ENCODE measurements around the gene HOXC5. TPM values are rescaled to one million over a fixed set of nuclear protein-coding genes. Genes with fewer than 3 reads are reported as not detected.

HOXC5 gene
- total RNA-seq, 1 experiment from 2014 or later = not detected

DNA sequence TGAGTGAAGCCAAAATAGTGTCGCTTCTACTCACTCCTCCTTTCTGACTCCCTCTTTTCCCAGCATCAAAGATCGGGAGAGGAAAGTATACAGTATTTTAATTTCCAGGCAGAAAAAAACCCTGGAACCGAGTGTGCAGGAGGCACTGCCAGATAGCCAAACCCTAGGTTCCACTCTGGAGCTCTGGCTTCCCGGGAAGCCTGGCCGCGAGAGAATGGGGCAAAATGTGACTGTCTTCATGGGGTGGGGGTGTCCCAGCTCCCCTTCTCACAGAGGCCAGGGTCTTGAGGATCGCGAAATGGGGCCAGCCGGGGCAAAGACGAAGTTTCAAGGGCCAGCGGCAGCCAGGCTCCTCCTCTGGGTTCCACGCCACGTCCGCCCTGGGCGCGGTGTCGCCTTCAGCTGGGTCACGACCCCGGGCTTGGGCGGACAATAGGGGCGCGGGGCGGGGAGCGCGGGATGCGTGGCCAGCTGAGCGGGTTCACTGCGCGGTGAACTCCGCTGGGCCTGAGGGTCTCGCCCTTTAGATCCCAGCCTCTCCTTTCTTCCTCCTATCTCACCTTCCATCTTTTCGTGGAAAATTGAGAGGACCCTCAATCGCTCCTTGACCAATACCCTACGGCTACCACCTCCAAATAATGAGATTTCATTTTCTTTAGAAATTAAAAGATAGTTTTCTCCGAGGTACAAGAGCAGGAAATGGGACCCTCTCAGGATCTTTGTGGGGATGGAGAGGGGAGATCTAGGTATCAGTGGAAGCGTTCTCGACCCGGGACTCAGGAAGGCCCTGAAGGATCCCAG, 27.5 kb downstream of the HOXC5 start:
- no peaks in the 10 kb centered on the region for H3K36me3 Mint-ChIP-seq (ENCODE audit: insufficient read depth, unreplicated experiment)
- no TSS peak for BruUV-seq (replicated peaks)
- peaks cover 90% of the 10 kb centered on the region for H3K27me3 Mint-ChIP-seq (ENCODE audit: unreplicated experiment)
- CTCF ChIA-PET = interaction anchor here (0.5 kb wide), 1 partner anchor 51 kb away, joined by 8 read pairs; the partner anchor contains the start of gene HOXC8
- intact Hi-C loops (cut with micrococcal nuclease; ENCODE audit: unreplicated experiment) = no loop called here
- no peak overlapping the region for H3K27ac Mint-ChIP-seq (ENCODE audit: unreplicated experiment)
- H3K4me1 Mint-ChIP-seq (ENCODE audit: low read depth, unreplicated experiment) = no peaks in the 10 kb centered on the region
- no peaks in the 10 kb centered on the region for H3K9me3 Mint-ChIP-seq (ENCODE audit: low read depth, unreplicated experiment)
- no peak for DNase-seq
- no peak overlapping the region for H3K4me3 Mint-ChIP-seq (ENCODE audit: low read depth, unreplicated experiment)
- no peak for TF ChIP-seq CTCF (IDR thresholded peaks at IDR 0.05; ENCODE audit: unreplicated experiment)

GRCh38 chr12:54060975-54061778, 28.3 kb downstream of the HOXC5 start:
- no peak for DNase-seq
- intact Hi-C loops (cut with micrococcal nuclease; ENCODE audit: unreplicated experiment) = no loop called here
- CTCF ChIA-PET = no interaction called here
- no peak for TF ChIP-seq CTCF (IDR thresholded peaks at IDR 0.05; ENCODE audit: unreplicated experiment)
- H3K4me1 Mint-ChIP-seq (ENCODE audit: low read depth, unreplicated experiment) = no peaks in the 10 kb centered on the region
- H3K4me3 Mint-ChIP-seq (ENCODE audit: low read depth, unreplicated experiment) = no peak overlapping the region
- no TSS peak for BruUV-seq (replicated peaks)
- H3K36me3 Mint-ChIP-seq (ENCODE audit: insufficient read depth, unreplicated experiment) = no peaks in the 10 kb centered on the region
- H3K9me3 Mint-ChIP-seq (ENCODE audit: low read depth, unreplicated experiment) = no peaks in the 10 kb centered on the region
- H3K27ac Mint-ChIP-seq (ENCODE audit: unreplicated experiment) = no peak overlapping the region
- H3K27me3 Mint-ChIP-seq (ENCODE audit: unreplicated experiment) = peaks cover 90% of the 10 kb centered on the region

GRCh38 chr12:54065677-54066076, 32.8 kb downstream of the HOXC5 start:
- CTCF ChIA-PET = no interaction called here
- Mint-ChIP-seq H3K4me1 (ENCODE audit: low read depth, unreplicated experiment) (no peaks in the 10 kb centered on the region), H3K27ac (ENCODE audit: unreplicated experiment) (no peak overlapping the region), H3K36me3 (ENCODE audit: insufficient read depth, unreplicated experiment) (no peaks in the 10 kb centered on the region), H3K4me3 (ENCODE audit: low read depth, unreplicated experiment) (no peak overlapping the region), H3K9me3 (ENCODE audit: low read depth, unreplicated experiment) (no peaks in the 10 kb centered on the region), H3K27me3 (ENCODE audit: unreplicated experiment) (peaks cover 76% of the 10 kb centered on the region)
- no peak for DNase-seq
- TF ChIP-seq CTCF (IDR thresholded peaks at IDR 0.05; ENCODE audit: unreplicated experiment) = no peak
- intact Hi-C loops (cut with micrococcal nuclease; ENCODE audit: unreplicated experiment) = no loop called here
- no TSS peak for BruUV-seq (replicated peaks)

DNA sequence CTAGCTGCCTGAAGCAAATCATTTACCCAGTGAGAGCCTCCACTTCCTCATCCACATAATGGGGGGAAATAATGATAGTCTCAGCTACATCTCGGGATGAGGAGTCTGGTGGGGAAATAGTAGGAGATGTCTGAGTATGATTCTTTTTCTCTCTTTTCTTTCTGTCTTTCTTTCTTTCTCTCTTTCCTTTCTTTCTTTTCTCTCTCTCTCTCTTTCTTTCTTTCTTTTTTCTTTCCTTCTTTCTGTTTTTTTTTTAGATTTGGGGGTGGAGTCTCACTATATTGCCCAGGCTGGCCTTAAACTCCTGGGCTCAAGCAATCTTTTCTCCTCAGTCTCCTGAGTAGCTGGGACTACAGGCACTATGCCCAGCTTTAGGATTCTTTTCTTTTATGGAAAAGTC, 33.6 kb downstream of the HOXC5 start:
- no peak for DNase-seq
- no peaks in the 10 kb centered on the region for H3K4me1 Mint-ChIP-seq (ENCODE audit: low read depth, unreplicated experiment)
- no peak overlapping the region for H3K4me3 Mint-ChIP-seq (ENCODE audit: low read depth, unreplicated experiment)
- peaks cover 76% of the 10 kb centered on the region for H3K27me3 Mint-ChIP-seq (ENCODE audit: unreplicated experiment)
- TF ChIP-seq CTCF (IDR thresholded peaks at IDR 0.05; ENCODE audit: unreplicated experiment) = no peak
- BruUV-seq (replicated peaks) = no TSS peak
- H3K9me3 Mint-ChIP-seq (ENCODE audit: low read depth, unreplicated experiment) = no peaks in the 10 kb centered on the region
- no peak overlapping the region for H3K27ac Mint-ChIP-seq (ENCODE audit: unreplicated experiment)
- no peaks in the 10 kb centered on the region for H3K36me3 Mint-ChIP-seq (ENCODE audit: insufficient read depth, unreplicated experiment)
- intact Hi-C loops (cut with micrococcal nuclease; ENCODE audit: unreplicated experiment) = no loop called here
- CTCF ChIA-PET = interaction anchor here (0.7 kb wide), 1 partner anchor 57 kb away, joined by 4 read pairs; the partner anchor contains the start of gene HOXC8
